WTC11 (cell line): ENCODE results near the gene RBPMS2. TPM values are rescaled to one million over a fixed set of nuclear protein-coding genes. Genes with fewer than 3 reads are reported as not detected.
A peak's percentile ranks its signal among the peaks of the same experiment; 100 is the strongest.

Experiments
- ATAC-seq: fragments of 200-7000 bp; cut with Tn5 transposase; 2 replicates; pipeline ENCODE4 v1.10.0; 2021; ENCODE audit warnings: mild to moderate bottlenecking, moderate library complexity
- CTCF ChIA-PET: fragments of 300-600 bp; sonication (Branson Sonifier 250); formaldehyde crosslinking; loops from one replicate; lab custom pipeline; 2021; ENCODE audit warnings: antibody characterized with exemption; lab: Charles Lee
- POLR2A ChIA-PET: fragments of 350-600 bp; sonication (Branson Sonifier 250); formaldehyde crosslinking; loops from one replicate; lab custom pipeline; 2021; ENCODE audit warnings: antibody characterized with exemption; lab: Charles Lee
- DNase-seq: peaks from one replicate; pipeline ENCODE4 v3.0.0; 2021; ENCODE audit warnings: low spot score
- H3K27ac Mint-ChIP-seq: 2 replicates; pipeline ENCODE4 v1.8.0; 2021; ENCODE audit warnings: mixed read lengths
- H3K27me3 Mint-ChIP-seq: 2 replicates; pipeline ENCODE4 v1.8.0; 2021; ENCODE audit warnings: low read depth, mild to moderate bottlenecking, moderate library complexity, mixed read lengths
- H3K36me3 Mint-ChIP-seq: 2 replicates; pipeline ENCODE4 v1.8.0; 2021; ENCODE audit warnings: mixed read lengths
- H3K4me1 Mint-ChIP-seq: 2 replicates; pipeline ENCODE4 v1.8.0; 2022; ENCODE audit warnings: mixed read lengths
- H3K4me3 Mint-ChIP-seq: 2 replicates; pipeline ENCODE4 v1.8.0; 2021; ENCODE audit warnings: mild to moderate bottlenecking, moderate library complexity, mixed read lengths
- H3K9me3 Mint-ChIP-seq: 2 replicates; pipeline ENCODE4 v1.8.0; 2021; ENCODE audit warnings: mixed read lengths
- ATF1 ChIP-seq: sonication (generic); formaldehyde crosslinking; IDR thresholded peaks from 2 replicates; pipeline ENCODE4 v1.8.1; 2023; ENCODE audit warnings: mild to moderate bottlenecking, moderate library complexity, missing genetic modification reagents
- CBFB ChIP-seq: sonication (generic); formaldehyde crosslinking; IDR thresholded peaks from 2 replicates; pipeline ENCODE4 v1.8.1; 2022; ENCODE audit warnings: mild to moderate bottlenecking, low read depth, missing genetic modification reagents
- ELF4 ChIP-seq: sonication (generic); formaldehyde crosslinking; IDR thresholded peaks from 2 replicates; pipeline ENCODE4 v1.8.1; 2022; ENCODE audit warnings: low read depth, mild to moderate bottlenecking, moderate library complexity, missing genetic modification reagents
- EMX1 ChIP-seq: fragments of 250-450 bp; sonication (Bioruptor Pico); IDR thresholded peaks from 2 replicates; pipeline ENCODE4 v1.8.0; 2021; ENCODE audit warnings: mild to moderate bottlenecking
- ESRRA ChIP-seq: sonication (generic); formaldehyde crosslinking; IDR thresholded peaks from 2 replicates; pipeline ENCODE4 v1.8.1; 2022; ENCODE audit warnings: mild to moderate bottlenecking, missing genetic modification reagents, borderline replicate concordance
- FOXJ3 ChIP-seq: sonication (generic); formaldehyde crosslinking; IDR thresholded peaks from 2 replicates; pipeline ENCODE4 v1.9.0; 2021; ENCODE audit warnings: missing genetic modification reagents, mild to moderate bottlenecking, borderline replicate concordance
- FOXK1 ChIP-seq: sonication (generic); formaldehyde crosslinking; IDR thresholded peaks from 2 replicates; pipeline ENCODE4 v1.8.0; 2022; ENCODE audit warnings: mild to moderate bottlenecking, moderate library complexity, missing genetic modification reagents
- GABPB1 ChIP-seq: sonication (generic); formaldehyde crosslinking; IDR thresholded peaks from 2 replicates; pipeline ENCODE4 v1.8.1; 2023; ENCODE audit warnings: mild to moderate bottlenecking, missing genetic modification reagents
- JUN ChIP-seq: sonication (generic); formaldehyde crosslinking; IDR thresholded peaks from 2 replicates; pipeline ENCODE4 v1.8.0; 2023; ENCODE audit warnings: mild to moderate bottlenecking, missing genetic modification reagents
- KAT7 ChIP-seq: sonication (generic); formaldehyde crosslinking; IDR thresholded peaks from 2 replicates; pipeline ENCODE4 v1.8.1; 2023; ENCODE audit warnings: missing genetic modification reagents, mild to moderate bottlenecking, borderline replicate concordance
- MAX ChIP-seq: sonication (generic); formaldehyde crosslinking; IDR thresholded peaks from 2 replicates; pipeline ENCODE4 v1.8.0; 2022; ENCODE audit warnings: mild to moderate bottlenecking, missing genetic modification reagents
- MLX ChIP-seq: sonication (generic); formaldehyde crosslinking; IDR thresholded peaks from 2 replicates; pipeline ENCODE4 v1.8.1; 2023; ENCODE audit warnings: mild to moderate bottlenecking, missing genetic modification reagents, moderate library complexity
- NFYB ChIP-seq: sonication (generic); formaldehyde crosslinking; conservative IDR thresholded peaks from 2 replicates; pipeline ENCODE4 v1.8.0; 2022; ENCODE audit warnings: low read depth, missing genetic modification reagents
- PRRX2 ChIP-seq: fragments of 250-450 bp; sonication (Bioruptor Pico); IDR thresholded peaks from 2 replicates; pipeline ENCODE4 v1.8.0; 2021; ENCODE audit warnings: mild to moderate bottlenecking
- SMAD3 ChIP-seq: sonication (generic); formaldehyde crosslinking; IDR thresholded peaks from 2 replicates; pipeline ENCODE4 v1.8.0; 2022; ENCODE audit warnings: missing genetic modification reagents, mild to moderate bottlenecking, borderline replicate concordance
- TCF7 ChIP-seq: sonication (generic); formaldehyde crosslinking; IDR thresholded peaks from 2 replicates; pipeline ENCODE4 v1.8.0; 2022; ENCODE audit warnings: mild to moderate bottlenecking, low read depth, missing genetic modification reagents, moderate library complexity
- USF2 ChIP-seq: sonication (generic); formaldehyde crosslinking; IDR thresholded peaks from 2 replicates; pipeline ENCODE4 v1.8.1; 2023; ENCODE audit warnings: mild to moderate bottlenecking, missing genetic modification reagents, moderate library complexity
- ZNF219 ChIP-seq: sonication (generic); formaldehyde crosslinking; IDR thresholded peaks from 2 replicates; pipeline ENCODE4 v1.8.0; 2023; ENCODE audit warnings: missing genetic modification reagents, mild to moderate bottlenecking, borderline replicate concordance
- ZNF317 ChIP-seq: sonication (generic); formaldehyde crosslinking; IDR thresholded peaks from 2 replicates; pipeline ENCODE4 v1.8.1; 2023; ENCODE audit warnings: low read depth, mild to moderate bottlenecking, moderate library complexity, missing genetic modification reagents, borderline replicate concordance
- ZNF512 ChIP-seq: sonication (generic); formaldehyde crosslinking; IDR thresholded peaks from 2 replicates; pipeline ENCODE4 v1.8.1; 2022; ENCODE audit warnings: missing genetic modification reagents, borderline replicate concordance
- total RNA-seq: library from RNA; stranded (reverse); gene quantifications from 3 replicates; pipeline ENCODE4 v1.2.3, GENCODE V29; 2021
- TF ChIP-seq, protein P1 (sequence below): sonication (generic); formaldehyde crosslinking; IDR thresholded peaks from 2 replicates; pipeline ENCODE4 v1.8.1; 2023; ENCODE audit warnings: mild to moderate bottlenecking, moderate library complexity, missing genetic modification reagents
- TF ChIP-seq, protein P2 (sequence below): fragments of 250-450 bp; sonication (Bioruptor Pico); IDR thresholded peaks from 2 replicates; pipeline ENCODE4 v1.9.0; 2021; ENCODE audit warnings: mild to moderate bottlenecking, borderline replicate concordance
- TF ChIP-seq, protein P3 (sequence below): sonication (generic); formaldehyde crosslinking; IDR thresholded peaks from 2 replicates; pipeline ENCODE4 v1.8.1; 2023; ENCODE audit warnings: mild to moderate bottlenecking, missing genetic modification reagents, borderline replicate concordance

Gene RBPMS2
- total RNA-seq, 1 experiment from 2014 or later, result 195 TPM

DNA sequence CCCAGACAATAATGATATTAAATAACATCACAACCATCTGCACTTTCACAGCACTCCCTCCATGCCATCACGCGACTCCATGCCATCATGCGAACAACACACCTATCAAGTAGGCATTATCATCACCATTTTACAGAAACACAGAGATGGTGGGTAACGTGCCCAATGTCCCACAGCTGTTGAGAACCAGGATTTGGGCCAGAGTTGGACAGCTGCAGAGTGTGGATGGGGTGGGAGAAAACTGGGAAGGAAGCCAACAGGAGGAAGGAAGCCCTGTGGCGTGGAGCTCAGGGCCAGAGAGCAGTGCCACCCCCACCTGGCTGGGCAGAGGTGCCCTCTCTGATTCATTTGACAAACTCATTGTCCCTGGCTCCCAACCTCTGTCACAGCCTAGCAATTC, 29.0 kb downstream of the RBPMS2 start (continued):
- TF ChIP-seq SMAD3 (CRISPR knock-in tag) (no peak), KAT7 (no peak), ATF1 (CRISPR knock-in tag) (no peak), GABPB1 (CRISPR knock-in tag) (no peak), PRRX2 (CRISPR knock-in tag) (no peak), FOXK1 (no peak), NFYB (CRISPR knock-in tag) (no peak), TCF7 (no peak), ZNF512 (CRISPR knock-in tag) (no peak)
- TF ChIP-seq, protein P1, sequence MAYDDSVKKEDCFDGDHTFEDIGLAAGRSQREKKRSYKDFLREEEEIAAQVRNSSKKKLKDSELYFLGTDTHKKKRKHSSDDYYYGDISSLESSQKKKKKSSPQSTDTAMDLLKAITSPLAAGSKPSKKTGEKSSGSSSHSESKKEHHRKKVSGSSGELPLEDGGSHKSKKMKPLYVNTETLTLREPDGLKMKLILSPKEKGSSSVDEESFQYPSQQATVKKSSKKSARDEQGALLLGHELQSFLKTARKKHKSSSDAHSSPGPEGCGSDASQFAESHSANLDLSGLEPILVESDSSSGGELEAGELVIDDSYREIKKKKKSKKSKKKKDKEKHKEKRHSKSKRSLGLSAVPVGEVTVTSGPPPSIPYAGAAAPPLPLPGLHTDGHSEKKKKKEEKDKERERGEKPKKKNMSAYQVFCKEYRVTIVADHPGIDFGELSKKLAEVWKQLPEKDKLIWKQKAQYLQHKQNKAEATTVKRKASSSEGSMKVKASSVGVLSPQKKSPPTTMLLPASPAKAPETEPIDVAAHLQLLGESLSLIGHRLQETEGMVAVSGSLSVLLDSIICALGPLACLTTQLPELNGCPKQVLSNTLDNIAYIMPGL (CRISPR knock-in tag), result no peak

DNA sequence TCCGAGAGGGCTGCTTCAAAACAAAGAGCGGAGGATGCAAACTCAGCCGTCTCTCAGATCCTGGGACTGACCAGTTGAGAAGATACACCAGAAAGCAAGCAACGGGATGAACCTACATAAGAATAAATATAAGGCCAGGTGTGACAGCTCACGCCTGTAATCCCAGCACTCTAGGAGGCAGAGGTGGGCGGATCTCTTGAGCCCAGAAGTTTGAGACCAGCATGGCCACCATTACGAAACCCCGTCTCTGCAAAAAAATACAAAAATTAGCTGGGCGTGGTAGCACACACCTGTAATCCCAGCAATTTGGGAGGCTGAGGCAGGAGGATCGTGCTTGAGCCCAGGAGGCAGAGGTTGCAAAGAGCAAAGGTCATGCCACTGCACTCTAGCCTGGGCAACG, 31.7 kb downstream of the RBPMS2 start:
- no peaks in the 10 kb centered on the region for H3K9me3 Mint-ChIP-seq
- H3K36me3 Mint-ChIP-seq, result peaks cover 68% of the 10 kb centered on the region
- DNase-seq (no peak), ATAC-seq (no peak)
- peak overlapping the region; percentile 85 for H3K27ac Mint-ChIP-seq
- ChIA-PET POLR2A (interaction anchor here (0.6 to 1.4 kb wide), 2 partner anchors 8 to 65 kb away, joined by 4 to 6 read pairs; no protein-coding TSS in a partner anchor), CTCF (interaction anchor here (1.5 kb wide), 1 partner anchor 66 kb away, joined by 12 read pairs; no protein-coding TSS in a partner anchor)
- H3K27me3 Mint-ChIP-seq, result no peaks in the 10 kb centered on the region
- peaks cover 25% of the 10 kb centered on the region for H3K4me1 Mint-ChIP-seq
- no peak overlapping the region for H3K4me3 Mint-ChIP-seq
- TF ChIP-seq ZNF219 (CRISPR knock-in tag), result no peak
- TF ChIP-seq, protein P2, sequence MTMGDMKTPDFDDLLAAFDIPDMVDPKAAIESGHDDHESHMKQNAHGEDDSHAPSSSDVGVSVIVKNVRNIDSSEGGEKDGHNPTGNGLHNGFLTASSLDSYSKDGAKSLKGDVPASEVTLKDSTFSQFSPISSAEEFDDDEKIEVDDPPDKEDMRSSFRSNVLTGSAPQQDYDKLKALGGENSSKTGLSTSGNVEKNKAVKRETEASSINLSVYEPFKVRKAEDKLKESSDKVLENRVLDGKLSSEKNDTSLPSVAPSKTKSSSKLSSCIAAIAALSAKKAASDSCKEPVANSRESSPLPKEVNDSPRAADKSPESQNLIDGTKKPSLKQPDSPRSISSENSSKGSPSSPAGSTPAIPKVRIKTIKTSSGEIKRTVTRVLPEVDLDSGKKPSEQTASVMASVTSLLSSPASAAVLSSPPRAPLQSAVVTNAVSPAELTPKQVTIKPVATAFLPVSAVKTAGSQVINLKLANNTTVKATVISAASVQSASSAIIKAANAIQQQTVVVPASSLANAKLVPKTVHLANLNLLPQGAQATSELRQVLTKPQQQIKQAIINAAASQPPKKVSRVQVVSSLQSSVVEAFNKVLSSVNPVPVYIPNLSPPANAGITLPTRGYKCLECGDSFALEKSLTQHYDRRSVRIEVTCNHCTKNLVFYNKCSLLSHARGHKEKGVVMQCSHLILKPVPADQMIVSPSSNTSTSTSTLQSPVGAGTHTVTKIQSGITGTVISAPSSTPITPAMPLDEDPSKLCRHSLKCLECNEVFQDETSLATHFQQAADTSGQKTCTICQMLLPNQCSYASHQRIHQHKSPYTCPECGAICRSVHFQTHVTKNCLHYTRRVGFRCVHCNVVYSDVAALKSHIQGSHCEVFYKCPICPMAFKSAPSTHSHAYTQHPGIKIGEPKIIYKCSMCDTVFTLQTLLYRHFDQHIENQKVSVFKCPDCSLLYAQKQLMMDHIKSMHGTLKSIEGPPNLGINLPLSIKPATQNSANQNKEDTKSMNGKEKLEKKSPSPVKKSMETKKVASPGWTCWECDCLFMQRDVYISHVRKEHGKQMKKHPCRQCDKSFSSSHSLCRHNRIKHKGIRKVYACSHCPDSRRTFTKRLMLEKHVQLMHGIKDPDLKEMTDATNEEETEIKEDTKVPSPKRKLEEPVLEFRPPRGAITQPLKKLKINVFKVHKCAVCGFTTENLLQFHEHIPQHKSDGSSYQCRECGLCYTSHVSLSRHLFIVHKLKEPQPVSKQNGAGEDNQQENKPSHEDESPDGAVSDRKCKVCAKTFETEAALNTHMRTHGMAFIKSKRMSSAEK (CRISPR knock-in tag), result no peak
- TF ChIP-seq CBFB (CRISPR knock-in tag), result no peak
- no peak for TF ChIP-seq ESRRA
- TF ChIP-seq, protein P3, sequence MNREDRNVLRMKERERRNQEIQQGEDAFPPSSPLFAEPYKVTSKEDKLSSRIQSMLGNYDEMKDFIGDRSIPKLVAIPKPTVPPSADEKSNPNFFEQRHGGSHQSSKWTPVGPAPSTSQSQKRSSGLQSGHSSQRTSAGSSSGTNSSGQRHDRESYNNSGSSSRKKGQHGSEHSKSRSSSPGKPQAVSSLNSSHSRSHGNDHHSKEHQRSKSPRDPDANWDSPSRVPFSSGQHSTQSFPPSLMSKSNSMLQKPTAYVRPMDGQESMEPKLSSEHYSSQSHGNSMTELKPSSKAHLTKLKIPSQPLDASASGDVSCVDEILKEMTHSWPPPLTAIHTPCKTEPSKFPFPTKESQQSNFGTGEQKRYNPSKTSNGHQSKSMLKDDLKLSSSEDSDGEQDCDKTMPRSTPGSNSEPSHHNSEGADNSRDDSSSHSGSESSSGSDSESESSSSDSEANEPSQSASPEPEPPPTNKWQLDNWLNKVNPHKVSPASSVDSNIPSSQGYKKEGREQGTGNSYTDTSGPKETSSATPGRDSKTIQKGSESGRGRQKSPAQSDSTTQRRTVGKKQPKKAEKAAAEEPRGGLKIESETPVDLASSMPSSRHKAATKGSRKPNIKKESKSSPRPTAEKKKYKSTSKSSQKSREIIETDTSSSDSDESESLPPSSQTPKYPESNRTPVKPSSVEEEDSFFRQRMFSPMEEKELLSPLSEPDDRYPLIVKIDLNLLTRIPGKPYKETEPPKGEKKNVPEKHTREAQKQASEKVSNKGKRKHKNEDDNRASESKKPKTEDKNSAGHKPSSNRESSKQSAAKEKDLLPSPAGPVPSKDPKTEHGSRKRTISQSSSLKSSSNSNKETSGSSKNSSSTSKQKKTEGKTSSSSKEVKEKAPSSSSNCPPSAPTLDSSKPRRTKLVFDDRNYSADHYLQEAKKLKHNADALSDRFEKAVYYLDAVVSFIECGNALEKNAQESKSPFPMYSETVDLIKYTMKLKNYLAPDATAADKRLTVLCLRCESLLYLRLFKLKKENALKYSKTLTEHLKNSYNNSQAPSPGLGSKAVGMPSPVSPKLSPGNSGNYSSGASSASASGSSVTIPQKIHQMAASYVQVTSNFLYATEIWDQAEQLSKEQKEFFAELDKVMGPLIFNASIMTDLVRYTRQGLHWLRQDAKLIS (CRISPR knock-in tag), result no peak
- no peak for TF ChIP-seq FOXJ3
- no peak for TF ChIP-seq JUN
- no peak for TF ChIP-seq ELF4 (CRISPR knock-in tag)
- TF ChIP-seq USF2 (CRISPR knock-in tag), result no peak
- no peak for TF ChIP-seq EMX1 (CRISPR knock-in tag)
- TF ChIP-seq MAX (CRISPR knock-in tag), result no peak
- no peak for TF ChIP-seq ZNF317 (CRISPR knock-in tag)
- no peak for TF ChIP-seq KAT7
- TF ChIP-seq MLX (CRISPR knock-in tag), result no peak
